Sigmoid colon (tissue), 4 donors: ENCODE results near the gene BRINP1.

Experiments used
- CTCF ChIP-seq, 4 experiments: fragments of 450-650 bp in 3 of 4; fragments of 200-600 bp in 1 of 4; IDR thresholded peaks; one replicate each; pipeline ENCODE4 v1.5.1; 2016 to 2019; ENCODE audit warnings: antibody characterized with exemption in 4 of 4, mild to moderate bottlenecking in 3 of 4, moderate library complexity in 2 of 4
- EP300 ChIP-seq, 4 donors: sonication (generic); formaldehyde crosslinking; IDR thresholded peaks; one replicate each; pipeline ENCODE4 v1.6.1; 2017; ENCODE audit warnings: antibody characterized with exemption in 4 of 4
- POLR2A ChIP-seq, 2 donors: fragments of 450-650 bp; IDR thresholded peaks; one replicate each; pipeline ENCODE4 v1.6.1; 2016; ENCODE audit warnings: antibody characterized with exemption in 2 of 2, mild to moderate bottlenecking in 2 of 2, moderate library complexity in 2 of 2

- no peak for TF ChIP-seq POLR2A (IDR thresholded peaks at IDR 0.05)
- no peak for TF ChIP-seq CTCF (IDR thresholded peaks at IDR 0.05)
- no peak for TF ChIP-seq EP300 (IDR thresholded peaks at IDR 0.05)
Observed at GRCh38 chr9:119218293-119218692, 150.9 kb downstream of the BRINP1 start.
